Measurements from ENCODE around the gene RNU7-1. TPM values are rescaled to one million over a fixed set of nuclear protein-coding genes. Genes with fewer than 3 reads are reported as not detected.

Gene RNU7-1
- total and polyA plus RNA-seq, 10 of the 15 experiments (the other 5 are each of a cell fraction or from before 2014, with no cell fraction given) = not detected

- H4K20me1 ChIP-seq (ENCODE audit: control insufficient read depth, insufficient read depth) = no peaks in the 10 kb centered on the region; the same call in 1 of the 2 replicates
- ChIA-PET SMC1A (ENCODE audit: uncharacterized antibody, unreplicated experiment) (interaction anchor here (0.9 kb wide), 1 partner anchor 135 kb away, joined by 3 read pairs; no protein-coding TSS in a partner anchor), POLR2A (interaction anchor here (0.6 kb wide), 1 partner anchor 37 kb away, joined by 5 read pairs; no protein-coding TSS in a partner anchor), RAD21 (ENCODE audit: unreplicated experiment) (interaction anchor here (1.1 kb wide), 1 partner anchor 106 kb away, joined by 3 read pairs; no protein-coding TSS in a partner anchor), CTCF (interaction anchor here (0.9 kb wide), 1 partner anchor 167 kb away, joined by 3 read pairs; no protein-coding TSS in a partner anchor)
- H3K9ac ChIP-seq (ENCODE audit: control insufficient read depth, insufficient read depth, low read length) = no peak overlapping the region
- H3K9me3 ChIP-seq (replicated peaks; ENCODE audit: control insufficient read depth, insufficient read depth, low read length) = no peaks in the 10 kb centered on the region
- FAIRE-seq = no peak
- no peak for ATAC-seq
- 91% methylated on average over 10 of the region's 10 CpGs for WGBS (ENCODE audit: insufficient coverage, insufficient replicate concordance, low lambda C conversion rate, missing lambda C conversion rate)
- no peaks in the 10 kb centered on the region for H3K27me3 ChIP-seq (replicated peaks in 1 of 2; ENCODE audit: control insufficient read depth in 2 of 2, insufficient read depth in 2 of 2, low read length in 1 of 2)
- intact Hi-C loops (cut with micrococcal nuclease; ENCODE audit: unreplicated experiment) (no loop called here), in situ Hi-C loops (cut with MboI) (no loop called here)
- H3K4me3 ChIP-seq = no peak overlapping the region
- no TSS peak for BruUV-seq (replicated peaks)
- H3K4me1 ChIP-seq (ENCODE audit: control insufficient read depth, insufficient read depth, low read length) = peaks cover 12% of the 10 kb centered on the region
- peaks cover 4% of the 10 kb centered on the region for H3K79me2 ChIP-seq (ENCODE audit: control insufficient read depth, insufficient read depth, low read length)
- no peak for DNase-seq (ENCODE audit: low read depth, low spot score)
- TF ChIP-seq POLR2A (IDR thresholded peaks at IDR 0.05; ENCODE audit: low read depth, low read length) (0 out of 2 replicates have a peak, but pooled peaks have one; percentile 48), ZNF592 (IDR thresholded peaks at IDR 0.05) (no peak), POLR2AphosphoS5 (IDR thresholded peaks at IDR 0.05; ENCODE audit: low read length) (no peak)
- no peak overlapping the region for H2AFZ ChIP-seq (ENCODE audit: control insufficient read depth, low read depth, low read length)
- H3K4me2 ChIP-seq (ENCODE audit: control insufficient read depth, insufficient read depth) = no peak overlapping the region
- H3K27ac ChIP-seq (ENCODE audit: control insufficient read depth, insufficient read depth) = no peak overlapping the region
- peaks cover 26 to 55% of the 10 kb centered on the region in 2 experiments for H3K36me3 ChIP-seq (ENCODE audit: control insufficient read depth in 2 of 2, insufficient read depth in 2 of 2, low read length in 1 of 2)
Observed at GRCh38 chr12:6977653-6978052, 34.0 kb downstream of the RNU7-1 start.

Measured in GM12878 (cell line).